ELF-1 (cell line): ENCODE data around the gene ADAMTS5.
A peak's percentile ranks its signal among the peaks of the same experiment; 100 is the strongest.

Source experiments
- DNase-seq: peaks from one replicate; pipeline ENCODE4 v3.0.0-alpha.2; 2016; ENCODE audit warnings: low read depth, low spot score

Gene ADAMTS5

GRCh38 chr21:26967062-26967913, at the start of gene ADAMTS5:
ADAMTS5 (minus strand) TSS chr21:26967088; CDS start chr21:26966391, 697 bp downstream.
- peak; percentile 78 for DNase-seq

GRCh38 chr21:27001526-27001925, 34.6 kb upstream of the ADAMTS5 start:
- DNase-seq: no peak

DNA sequence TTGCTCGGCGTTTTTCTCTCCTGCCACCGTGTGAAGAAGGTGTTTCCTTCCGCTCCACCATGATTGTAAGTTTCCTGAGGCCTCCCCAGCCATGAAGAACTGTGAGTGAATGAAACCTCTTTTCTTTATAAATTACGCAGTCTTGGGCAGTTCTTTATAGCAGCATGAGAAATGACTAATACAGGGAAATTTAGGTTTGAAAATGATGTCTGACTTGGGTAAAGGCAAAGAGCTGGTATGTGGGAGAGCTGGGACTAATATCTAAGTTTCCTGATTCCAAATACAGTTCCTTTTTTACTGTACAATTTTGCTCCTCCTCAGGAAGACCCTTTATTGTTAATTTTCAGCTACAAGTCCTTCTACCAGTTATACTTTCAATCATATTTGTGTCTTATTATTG, 16.7 kb upstream of the ADAMTS5 start:
- no peak for DNase-seq

DNA sequence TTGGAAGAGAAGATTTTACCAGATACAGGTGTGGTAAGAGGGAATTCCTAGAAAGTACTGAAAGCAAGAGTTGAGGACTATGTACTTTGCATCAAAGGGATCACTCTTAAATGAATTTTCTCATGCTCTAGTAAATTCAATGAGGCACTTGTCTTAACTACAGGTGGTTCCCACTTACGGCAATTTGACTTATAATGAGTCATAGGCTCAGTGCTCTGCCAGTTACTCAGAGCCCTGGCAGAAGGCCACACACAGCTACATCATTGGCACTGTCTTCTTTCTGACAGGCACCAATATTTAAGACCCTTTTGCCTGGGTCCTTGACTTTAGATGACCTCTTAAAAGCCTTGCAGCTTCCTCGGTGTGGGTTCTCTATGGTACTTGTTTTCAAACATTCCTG, 15.9 kb upstream of the ADAMTS5 start:
- DNase-seq: no peak

DNA sequence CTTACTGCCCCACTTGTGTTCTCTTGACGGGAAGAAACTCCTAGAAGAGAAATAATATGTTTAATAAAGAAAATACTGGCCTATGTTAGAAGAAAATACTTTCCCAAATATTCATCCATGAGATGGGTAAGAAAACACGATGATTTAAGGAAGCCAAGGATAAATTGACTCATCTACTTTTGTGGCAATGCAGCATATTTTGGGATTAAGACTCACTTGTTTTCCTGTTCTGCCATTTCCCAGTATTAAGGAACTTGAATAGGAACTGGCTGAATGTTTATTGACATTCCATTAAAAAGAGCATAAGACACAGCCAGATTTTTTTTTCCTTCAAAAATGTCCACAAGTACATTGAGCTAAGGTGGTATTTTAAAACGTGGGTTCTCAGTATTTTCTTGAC, 10.9 kb upstream of the ADAMTS5 start:
- DNase-seq: no peak

DNA sequence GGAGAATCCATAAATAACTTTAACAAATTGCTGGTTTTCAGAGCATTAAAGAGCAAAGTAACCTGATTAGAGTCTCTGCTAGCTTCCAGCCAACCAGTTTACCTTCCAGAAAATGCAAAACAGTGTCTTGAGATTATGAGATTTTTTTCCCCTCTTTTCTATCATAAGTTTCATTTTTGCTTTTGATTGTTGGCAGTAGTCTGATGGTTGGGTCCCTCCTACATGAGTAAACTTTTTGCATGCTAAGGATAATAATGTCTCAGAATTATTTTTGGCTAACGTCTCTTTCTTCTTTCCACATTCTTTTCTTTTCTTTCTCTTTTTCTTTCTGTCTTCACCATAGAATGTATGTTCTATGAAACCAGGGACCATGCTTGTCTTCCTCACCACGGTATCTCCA, 6.3 kb upstream of the ADAMTS5 start:
- DNase-seq: no peak

DNA sequence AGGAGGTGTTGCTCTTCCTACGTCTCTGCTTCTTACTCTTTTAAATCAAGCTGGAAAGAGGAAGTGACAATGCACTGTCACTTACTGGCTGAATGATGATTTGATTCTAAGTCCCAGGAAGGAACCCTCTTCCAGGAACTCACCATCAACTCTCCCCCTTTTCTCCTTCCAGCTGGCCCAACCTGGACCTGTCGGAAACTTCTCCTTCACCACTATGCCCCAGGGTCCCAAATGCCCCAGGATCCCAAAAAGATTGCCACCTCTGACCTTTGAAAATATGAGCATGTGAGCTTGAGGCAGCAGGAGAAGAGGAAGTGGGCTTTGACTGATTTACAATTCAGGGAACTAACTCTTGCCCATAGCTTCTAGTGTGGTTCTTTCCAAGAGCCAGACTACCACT, 5.3 kb upstream of the ADAMTS5 start:
- no peak for DNase-seq

GRCh38 chr21:26969971-26970725, 3.3 kb upstream of the ADAMTS5 start:
- DNase-seq: no peak

DNA sequence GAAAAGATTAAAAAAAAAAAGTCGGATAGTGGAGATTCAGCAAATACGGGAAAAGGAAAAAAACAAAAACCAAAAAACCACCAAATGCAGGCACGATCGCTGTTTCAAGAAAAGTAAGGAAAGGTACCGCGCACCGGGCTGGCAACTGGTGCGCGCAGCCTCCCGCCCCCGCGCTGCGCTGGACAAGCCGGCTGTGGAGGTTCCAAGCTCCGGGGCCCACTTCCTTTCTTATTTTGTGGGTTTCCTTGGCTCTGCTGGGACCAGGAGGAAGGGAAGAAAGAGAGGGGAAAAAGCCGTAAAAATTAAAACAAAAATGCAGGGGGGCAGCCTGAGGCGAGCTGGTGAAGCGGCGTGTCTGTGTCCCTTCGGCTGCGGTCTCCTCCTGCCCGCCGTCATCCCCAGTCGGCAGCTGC, 233 bp downstream of the ADAMTS5 start:
- no peak for DNase-seq

DNA sequence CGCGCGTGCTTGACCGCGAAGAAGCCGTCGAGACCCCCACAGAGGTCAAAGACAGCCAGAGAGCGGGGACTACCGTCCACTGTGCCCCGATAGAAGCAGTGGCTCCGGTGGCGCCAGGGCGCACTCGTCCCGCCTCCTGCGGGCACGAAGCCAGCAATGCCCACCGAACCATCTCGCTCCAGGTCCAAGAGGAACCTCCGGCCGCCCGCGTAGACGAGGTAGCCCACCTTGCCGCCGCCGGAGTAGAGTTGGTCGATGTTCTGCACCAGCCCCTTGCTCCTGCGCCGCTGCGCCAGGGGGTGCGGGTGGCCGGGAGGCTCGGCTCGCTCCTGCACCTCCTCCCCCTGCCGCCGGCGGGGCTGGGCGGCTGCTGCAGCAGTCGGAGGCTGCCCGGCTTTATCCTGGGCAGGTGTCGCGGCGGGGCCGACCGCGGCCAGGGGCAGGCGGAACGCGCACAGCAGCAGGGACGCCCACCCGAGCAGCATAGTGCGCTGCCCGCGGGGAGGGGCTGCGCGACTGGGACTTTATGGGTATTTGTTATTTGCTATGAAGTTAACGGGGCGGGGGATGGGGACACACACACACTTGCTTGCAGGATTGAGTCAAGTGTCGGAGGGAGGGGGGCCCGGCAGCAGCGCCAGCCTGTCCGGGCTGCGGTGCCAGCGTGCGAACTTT, 844 bp downstream of the ADAMTS5 start:
- DNase-seq: peak; percentile 63

GRCh38 chr21:26965040-26965906, 1.6 kb downstream of the ADAMTS5 start:
- peak; percentile 83 for DNase-seq

DNA sequence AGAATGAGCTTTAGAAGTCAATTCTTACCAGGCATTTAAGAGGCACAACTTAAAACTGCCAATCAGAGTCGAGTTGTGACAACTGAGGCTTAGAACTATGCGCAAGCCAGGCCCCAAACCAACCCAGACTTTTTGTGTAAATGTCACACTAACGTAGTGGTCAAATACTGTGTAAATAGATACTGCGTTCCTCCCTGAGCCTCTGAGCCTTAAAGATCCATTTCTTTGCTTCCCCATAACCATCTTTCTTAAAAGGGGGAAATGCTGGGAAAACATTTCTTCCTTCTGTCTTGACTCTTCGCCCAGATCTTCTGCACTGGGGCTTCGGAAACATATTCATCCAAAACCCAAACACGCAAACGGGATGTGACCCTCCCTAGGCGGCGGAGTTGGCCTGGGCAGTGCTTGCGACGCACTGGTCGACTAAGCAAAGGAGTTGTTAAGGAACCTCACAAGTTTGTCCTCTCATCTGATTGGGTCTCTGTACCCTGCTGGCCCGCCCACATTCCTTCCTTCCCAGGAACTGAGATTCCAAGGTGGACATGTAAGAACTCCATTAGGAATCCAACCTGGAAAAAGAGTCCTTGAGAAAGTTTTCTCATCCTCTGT, 2.6 kb downstream of the ADAMTS5 start:
- DNase-seq: peak; percentile 73

GRCh38 chr21:26962621-26963181, 4.2 kb downstream of the ADAMTS5 start:
- no peak for DNase-seq

DNA sequence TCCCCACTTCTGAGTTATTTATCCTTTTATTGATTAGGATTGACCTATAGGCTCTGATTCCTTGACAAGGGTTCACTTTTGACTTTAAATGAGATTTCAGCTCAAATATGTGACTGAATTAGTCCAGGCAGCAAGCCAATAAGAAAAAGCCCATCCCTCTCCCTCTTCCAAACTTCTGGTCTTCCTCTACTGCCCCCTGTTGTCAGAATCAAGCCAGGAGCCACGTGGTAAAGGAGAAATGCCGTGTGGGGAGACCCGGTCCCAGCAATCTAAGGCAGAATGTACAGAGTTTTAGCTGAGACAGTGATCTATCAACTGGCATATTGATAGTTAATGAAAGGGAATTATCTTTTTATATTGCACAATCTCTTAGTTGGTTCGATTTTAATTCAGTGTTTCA, 5.2 kb downstream of the ADAMTS5 start:
- DNase-seq: peak; percentile 40

DNA sequence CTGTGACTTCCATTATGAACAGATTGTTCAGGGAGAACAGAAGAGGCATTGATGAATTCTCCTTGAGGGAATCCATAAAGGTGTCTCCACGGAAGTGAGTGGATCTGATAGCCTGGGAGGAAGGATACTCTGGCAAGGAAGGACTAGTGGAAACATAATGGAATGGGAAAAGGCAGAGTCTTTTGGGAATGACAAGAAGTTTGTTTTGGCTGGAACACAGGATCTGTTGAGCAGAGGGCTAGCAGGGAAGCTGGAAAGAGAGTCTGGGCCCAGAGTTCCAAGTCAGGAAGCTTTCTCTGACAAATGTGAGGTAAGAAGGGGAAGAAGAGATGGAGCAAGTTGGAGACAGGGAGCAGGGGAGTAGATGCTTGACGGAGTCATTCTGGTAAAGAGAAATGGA, 8.1 kb downstream of the ADAMTS5 start:
- no peak for DNase-seq

DNA sequence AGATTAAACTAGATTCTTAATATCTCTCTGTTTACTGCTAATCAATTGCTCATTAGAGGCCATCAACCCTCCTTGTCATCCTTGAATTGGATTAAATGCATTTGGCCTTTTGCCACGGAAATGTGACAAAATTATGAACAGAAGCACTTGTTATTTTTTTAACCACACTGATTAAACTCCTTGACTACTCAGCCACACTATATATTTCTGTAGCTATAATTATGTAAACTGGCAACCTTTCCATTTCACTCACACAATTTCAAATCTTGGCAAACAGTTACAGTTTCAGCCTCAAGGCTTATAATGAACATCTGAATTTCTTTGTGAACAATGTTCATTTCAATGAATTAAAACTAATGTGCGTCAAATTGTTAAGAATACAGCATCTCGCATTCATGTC, 10.1 kb downstream of the ADAMTS5 start:
- no peak for DNase-seq

DNA sequence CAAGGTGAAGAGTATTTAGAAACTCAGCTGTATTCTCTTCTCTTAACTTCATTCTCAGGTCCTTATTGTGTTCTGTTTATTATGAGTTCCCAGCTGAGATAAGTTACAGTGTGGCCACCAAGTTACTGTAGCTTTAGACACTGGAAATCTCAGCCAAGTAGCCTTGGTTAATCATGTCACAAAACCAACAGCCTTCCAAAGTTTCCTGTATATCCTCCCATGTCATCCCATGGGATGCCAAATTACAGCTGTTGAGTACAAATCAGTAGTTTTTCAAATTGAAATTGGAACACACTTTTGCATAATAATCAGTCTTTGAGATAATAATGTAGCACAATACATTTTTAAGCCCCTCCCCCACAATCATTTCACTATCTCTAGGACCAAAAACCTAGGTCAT, 10.7 kb downstream of the ADAMTS5 start:
- no peak for DNase-seq

DNA sequence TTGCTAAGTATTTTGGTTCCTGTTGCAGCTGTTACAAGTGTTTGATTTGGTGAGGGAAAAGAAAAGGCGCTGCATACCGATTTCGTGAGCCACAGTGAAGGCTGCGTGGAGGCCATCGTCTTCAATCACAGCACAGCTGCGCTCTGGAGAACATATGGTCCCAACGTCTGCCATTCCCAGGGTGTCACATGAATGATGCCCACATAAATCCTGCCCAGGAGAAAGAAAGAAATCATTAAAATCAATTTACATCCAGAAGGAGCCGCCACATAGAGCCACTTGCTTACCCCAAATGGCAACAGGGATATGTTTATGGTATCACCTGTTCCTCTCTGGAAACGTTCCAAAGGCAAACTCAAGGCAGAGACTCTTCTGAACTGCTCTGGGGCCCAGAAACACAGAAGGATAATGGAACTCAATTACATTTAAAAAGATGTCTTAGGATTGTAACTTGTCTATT, 12.2 kb downstream of the ADAMTS5 start:
- no peak for DNase-seq

- no peak for DNase-seq
These were observed 14.4 kb downstream of the ADAMTS5 start for GRCh38 chr21:26952374-26953066.

DNA sequence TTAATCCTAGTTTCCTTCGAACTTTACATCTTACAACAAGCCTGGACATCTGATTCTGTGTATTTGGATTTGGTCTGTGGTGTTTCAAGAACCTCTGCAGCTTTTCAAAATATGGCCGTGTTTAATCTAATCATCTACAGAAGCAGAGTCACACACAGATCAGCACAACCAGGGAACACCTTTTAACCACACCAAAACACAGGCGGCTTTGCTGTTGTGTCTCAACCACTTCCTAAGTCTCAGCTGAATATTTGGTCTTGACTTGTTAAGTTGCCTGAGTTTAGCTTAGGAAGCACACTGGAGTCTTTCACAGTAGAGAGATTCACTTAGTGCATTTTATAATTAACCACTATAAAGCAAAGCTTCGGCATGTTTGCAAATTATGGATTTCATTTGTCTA, 17.1 kb downstream of the ADAMTS5 start:
- no peak for DNase-seq
